ENCODE measurements around the gene HEXD. TPM values are rescaled to one million over a fixed set of nuclear protein-coding genes. Genes with fewer than 3 reads are reported as not detected.

HEXD gene
- total and polyA plus RNA-seq, 3 experiments from 2014 or later = 10.6 to 30.4 (median 29.6) TPM

GRCh38 chr17:82440469-82440981 is 22.4 kb downstream of the HEXD start:
- Mint-ChIP-seq H3K27ac (peak overlapping the region in 3 of 8 donors; percentile 42 to 82 (median 52)), H3K27me3 (no peaks in the 10 kb centered on the region), H3K9me3 (no peaks in the 10 kb centered on the region), H3K4me1 (peaks cover 0 to 11% (median 1%) of the 10 kb centered on the region in 3 donors), H3K4me3 (no peak overlapping the region), H3K36me3 (peaks cover 0 to 37% (median 0%) of the 10 kb centered on the region in 3 donors)
- peaks cover 10% of the 10 kb centered on the region for H3K36me3 ChIP-seq (ENCODE audit: insufficient read depth, low read length)
- H3K4me3 ChIP-seq (ENCODE audit: low read length) = no peak overlapping the region
- DNase-seq = peak in 1 of 5 donors; percentile 30
- CTCF ChIA-PET = no interaction called here
- no peaks in the 10 kb centered on the region for H3K4me1 ChIP-seq (ENCODE audit: insufficient read depth, low read length)
- H3K27me3 ChIP-seq (ENCODE audit: insufficient read depth, low read length, poor library complexity, severe bottlenecking) = no peaks in the 10 kb centered on the region
- no peak overlapping the region for H3K27ac ChIP-seq (ENCODE audit: low read depth, low read length)
- POLR2A ChIA-PET = interaction anchor here (0.7 kb wide), 1 partner anchor 9 kb away, joined by 3 read pairs; no protein-coding TSS in a partner anchor
- H3K9me3 ChIP-seq (ENCODE audit: low read length) = no peaks in the 10 kb centered on the region

GRCh38 chr17:82440991-82441627 is 23.0 kb downstream of the HEXD start:
- Histone ChIP-seq H3K27me3 (ENCODE audit: insufficient read depth, low read length, poor library complexity, severe bottlenecking) (no peaks in the 10 kb centered on the region), H3K9me3 (ENCODE audit: low read length) (no peaks in the 10 kb centered on the region), H3K4me1 (ENCODE audit: insufficient read depth, low read length) (no peaks in the 10 kb centered on the region), H3K36me3 (ENCODE audit: insufficient read depth, low read length) (peaks cover 13% of the 10 kb centered on the region), H3K4me3 (ENCODE audit: low read length) (no peak overlapping the region), H3K27ac (ENCODE audit: low read depth, low read length) (no peak overlapping the region)
- no peaks in the 10 kb centered on the region for H3K9me3 Mint-ChIP-seq
- ChIA-PET CTCF (no interaction called here), POLR2A (interaction anchor here (0.7 kb wide), 1 partner anchor 8 kb away, joined by 3 read pairs; no protein-coding TSS in a partner anchor)
- H3K27me3 Mint-ChIP-seq = no peaks in the 10 kb centered on the region
- H3K27ac Mint-ChIP-seq = peak overlapping the region in 2 of 8 donors; percentile 64 to 84
- H3K4me3 Mint-ChIP-seq = no peak overlapping the region
- peaks cover 0 to 15% (median 1%) of the 10 kb centered on the region in 3 donors for H3K4me1 Mint-ChIP-seq
- no peak for DNase-seq
- peaks cover 0 to 41% (median 0%) of the 10 kb centered on the region in 3 donors for H3K36me3 Mint-ChIP-seq

GRCh38 chr17:82441691-82442487 is 23.7 kb downstream of the HEXD start:
- no peak overlapping the region for H3K4me3 ChIP-seq (ENCODE audit: low read length)
- Mint-ChIP-seq H3K36me3 (peaks cover 0 to 48% (median 0%) of the 10 kb centered on the region in 3 donors), H3K9me3 (no peaks in the 10 kb centered on the region), H3K4me1 (peaks cover 0 to 23% (median 1%) of the 10 kb centered on the region in 3 donors), H3K27ac (peak overlapping the region in 2 of 8 donors; percentile 64 to 84), H3K27me3 (no peaks in the 10 kb centered on the region), H3K4me3 (no peak overlapping the region)
- peaks cover 13% of the 10 kb centered on the region for H3K36me3 ChIP-seq (ENCODE audit: insufficient read depth, low read length)
- H3K27me3 ChIP-seq (ENCODE audit: insufficient read depth, low read length, poor library complexity, severe bottlenecking) = no peaks in the 10 kb centered on the region
- no peak overlapping the region for H3K27ac ChIP-seq (ENCODE audit: low read depth, low read length)
- H3K4me1 ChIP-seq (ENCODE audit: insufficient read depth, low read length) = no peaks in the 10 kb centered on the region
- peak in 1 of 5 donors; percentile 42 for DNase-seq
- CTCF ChIA-PET = no interaction called here
- POLR2A ChIA-PET = no interaction called here
- no peaks in the 10 kb centered on the region for H3K9me3 ChIP-seq (ENCODE audit: low read length)

- Histone ChIP-seq H3K27ac (ENCODE audit: low read depth, low read length) (no peak overlapping the region), H3K4me3 (ENCODE audit: low read length) (no peak overlapping the region), H3K4me1 (ENCODE audit: insufficient read depth, low read length) (peaks cover 3% of the 10 kb centered on the region), H3K9me3 (ENCODE audit: low read length) (no peaks in the 10 kb centered on the region), H3K36me3 (ENCODE audit: insufficient read depth, low read length) (peaks cover 13% of the 10 kb centered on the region), H3K27me3 (ENCODE audit: insufficient read depth, low read length, poor library complexity, severe bottlenecking) (no peaks in the 10 kb centered on the region)
- Mint-ChIP-seq H3K9me3 (no peaks in the 10 kb centered on the region), H3K36me3 (peaks cover 0 to 49% (median 0%) of the 10 kb centered on the region in 3 donors), H3K27ac (peak overlapping the region in 2 of 8 donors; percentile 63 to 64), H3K27me3 (no peaks in the 10 kb centered on the region), H3K4me1 (peaks cover 5 to 28% (median 5%) of the 10 kb centered on the region in 3 donors), H3K4me3 (no peak overlapping the region)
- no peak for DNase-seq
- ChIA-PET POLR2A (no interaction called here), CTCF (no interaction called here)
These were observed 24.7 kb downstream of the HEXD start for GRCh38 chr17:82442643-82443464.

- Mint-ChIP-seq H3K27me3 (no peaks in the 10 kb centered on the region), H3K27ac (no peak overlapping the region), H3K4me1 (peaks cover 5 to 31% (median 6%) of the 10 kb centered on the region in 3 donors), H3K4me3 (no peak overlapping the region), H3K9me3 (no peaks in the 10 kb centered on the region), H3K36me3 (peaks cover 0 to 49% (median 0%) of the 10 kb centered on the region in 3 donors)
- H3K4me3 ChIP-seq (ENCODE audit: low read length) = no peak overlapping the region
- DNase-seq = peak in 1 of 5 donors; percentile 42
- H3K36me3 ChIP-seq (ENCODE audit: insufficient read depth, low read length) = peaks cover 13% of the 10 kb centered on the region
- H3K4me1 ChIP-seq (ENCODE audit: insufficient read depth, low read length) = peaks cover 9% of the 10 kb centered on the region
- ChIA-PET CTCF (no interaction called here), POLR2A (no interaction called here)
- H3K27me3 ChIP-seq (ENCODE audit: insufficient read depth, low read length, poor library complexity, severe bottlenecking) = no peaks in the 10 kb centered on the region
- H3K27ac ChIP-seq (ENCODE audit: low read depth, low read length) = no peak overlapping the region
- no peaks in the 10 kb centered on the region for H3K9me3 ChIP-seq (ENCODE audit: low read length)
These were observed 25.5 kb downstream of the HEXD start for GRCh38 chr17:82443465-82444283.

- no peak overlapping the region for H3K4me3 Mint-ChIP-seq
- H3K27ac Mint-ChIP-seq = no peak overlapping the region
- H3K27ac ChIP-seq (ENCODE audit: low read depth, low read length) = no peak overlapping the region
- peaks cover 11 to 38% (median 12%) of the 10 kb centered on the region in 3 donors for H3K4me1 Mint-ChIP-seq
- H3K36me3 Mint-ChIP-seq = peaks cover 0 to 55% (median 0%) of the 10 kb centered on the region in 3 donors
- no peaks in the 10 kb centered on the region for H3K27me3 ChIP-seq (ENCODE audit: insufficient read depth, low read length, poor library complexity, severe bottlenecking)
- no peaks in the 10 kb centered on the region for H3K9me3 ChIP-seq (ENCODE audit: low read length)
- DNase-seq = no peak
- CTCF ChIA-PET = no interaction called here
- H3K36me3 ChIP-seq (ENCODE audit: insufficient read depth, low read length) = peaks cover 13% of the 10 kb centered on the region
- H3K4me3 ChIP-seq (ENCODE audit: low read length) = no peak overlapping the region
- H3K4me1 ChIP-seq (ENCODE audit: insufficient read depth, low read length) = peaks cover 14% of the 10 kb centered on the region
- POLR2A ChIA-PET = no interaction called here
- H3K9me3 Mint-ChIP-seq = no peaks in the 10 kb centered on the region
- no peaks in the 10 kb centered on the region for H3K27me3 Mint-ChIP-seq
These were observed 26.2 kb downstream of the HEXD start for GRCh38 chr17:82444284-82444893.

GRCh38 chr17:82444941-82445521 is 26.9 kb downstream of the HEXD start:
- no peak overlapping the region for H3K27ac ChIP-seq (ENCODE audit: low read depth, low read length)
- Mint-ChIP-seq H3K36me3 (peaks cover 0 to 61% (median 0%) of the 10 kb centered on the region in 3 donors), H3K9me3 (no peaks in the 10 kb centered on the region), H3K4me3 (no peak overlapping the region), H3K27me3 (no peaks in the 10 kb centered on the region), H3K4me1 (peaks cover 15 to 42% (median 16%) of the 10 kb centered on the region in 3 donors), H3K27ac (no peak overlapping the region)
- no peak overlapping the region for H3K4me3 ChIP-seq (ENCODE audit: low read length)
- peaks cover 14% of the 10 kb centered on the region for H3K4me1 ChIP-seq (ENCODE audit: insufficient read depth, low read length)
- peaks cover 13% of the 10 kb centered on the region for H3K36me3 ChIP-seq (ENCODE audit: insufficient read depth, low read length)
- no peaks in the 10 kb centered on the region for H3K9me3 ChIP-seq (ENCODE audit: low read length)
- no peaks in the 10 kb centered on the region for H3K27me3 ChIP-seq (ENCODE audit: insufficient read depth, low read length, poor library complexity, severe bottlenecking)
- DNase-seq = no peak
- CTCF ChIA-PET = no interaction called here
- POLR2A ChIA-PET = no interaction called here

All from CD8-positive, alpha-beta memory T cell (primary cell).